ENCODE measurements around the gene EIF1.

Gene EIF1

GRCh38 chr17:41676058-41676419, 12.6 kb upstream of the EIF1 start:
- no peak overlapping the region for H3K4me3 ChIP-seq (ENCODE audit: low read length)
- TF ChIP-seq, protein P1, sequence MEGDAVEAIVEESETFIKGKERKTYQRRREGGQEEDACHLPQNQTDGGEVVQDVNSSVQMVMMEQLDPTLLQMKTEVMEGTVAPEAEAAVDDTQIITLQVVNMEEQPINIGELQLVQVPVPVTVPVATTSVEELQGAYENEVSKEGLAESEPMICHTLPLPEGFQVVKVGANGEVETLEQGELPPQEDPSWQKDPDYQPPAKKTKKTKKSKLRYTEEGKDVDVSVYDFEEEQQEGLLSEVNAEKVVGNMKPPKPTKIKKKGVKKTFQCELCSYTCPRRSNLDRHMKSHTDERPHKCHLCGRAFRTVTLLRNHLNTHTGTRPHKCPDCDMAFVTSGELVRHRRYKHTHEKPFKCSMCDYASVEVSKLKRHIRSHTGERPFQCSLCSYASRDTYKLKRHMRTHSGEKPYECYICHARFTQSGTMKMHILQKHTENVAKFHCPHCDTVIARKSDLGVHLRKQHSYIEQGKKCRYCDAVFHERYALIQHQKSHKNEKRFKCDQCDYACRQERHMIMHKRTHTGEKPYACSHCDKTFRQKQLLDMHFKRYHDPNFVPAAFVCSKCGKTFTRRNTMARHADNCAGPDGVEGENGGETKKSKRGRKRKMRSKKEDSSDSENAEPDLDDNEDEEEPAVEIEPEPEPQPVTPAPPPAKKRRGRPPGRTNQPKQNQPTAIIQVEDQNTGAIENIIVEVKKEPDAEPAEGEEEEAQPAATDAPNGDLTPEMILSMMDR (conservative IDR thresholded peaks at IDR 0.05; ENCODE audit: low read depth, low read length) = no peak
- DNase-seq (ENCODE audit: low read depth) = no peak

DNA sequence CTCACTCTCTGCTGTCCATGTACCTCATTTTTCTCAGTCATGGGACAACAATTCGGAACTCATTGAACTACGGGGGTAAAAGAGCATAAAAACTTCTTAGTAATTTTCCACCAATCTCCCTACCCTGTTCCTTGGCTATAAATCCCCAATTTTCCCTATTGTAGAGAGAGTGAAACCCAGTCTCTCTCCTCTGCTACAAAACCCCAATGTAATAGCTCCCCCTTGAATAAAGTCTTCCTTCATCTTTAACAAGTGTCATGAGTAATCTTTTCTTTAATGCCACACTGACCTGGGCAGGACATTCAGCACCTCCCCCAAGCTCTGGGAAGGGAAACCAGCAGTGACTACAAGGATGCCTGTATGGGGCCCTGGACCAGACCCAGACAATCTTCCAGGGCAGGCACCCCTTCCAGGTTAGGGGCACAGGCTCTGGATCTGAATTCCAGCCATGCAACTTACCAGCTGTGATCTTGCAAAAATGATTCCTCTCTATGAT, 10.2 kb upstream of the EIF1 start:
- no peak overlapping the region for H3K4me3 ChIP-seq (ENCODE audit: low read length)
- no peak for DNase-seq (ENCODE audit: low read depth)
- TF ChIP-seq, protein P1 (conservative IDR thresholded peaks at IDR 0.05; ENCODE audit: low read depth, low read length) = no peak

- no peak overlapping the region for H3K4me3 ChIP-seq (ENCODE audit: low read length)
- TF ChIP-seq, protein P1 (conservative IDR thresholded peaks at IDR 0.05; ENCODE audit: low read depth, low read length) = peak; percentile 26
- DNase-seq (ENCODE audit: low read depth) = no peak
Measured at GRCh38 chr17:41678907-41679739, 9.6 kb upstream of the EIF1 start.

DNA sequence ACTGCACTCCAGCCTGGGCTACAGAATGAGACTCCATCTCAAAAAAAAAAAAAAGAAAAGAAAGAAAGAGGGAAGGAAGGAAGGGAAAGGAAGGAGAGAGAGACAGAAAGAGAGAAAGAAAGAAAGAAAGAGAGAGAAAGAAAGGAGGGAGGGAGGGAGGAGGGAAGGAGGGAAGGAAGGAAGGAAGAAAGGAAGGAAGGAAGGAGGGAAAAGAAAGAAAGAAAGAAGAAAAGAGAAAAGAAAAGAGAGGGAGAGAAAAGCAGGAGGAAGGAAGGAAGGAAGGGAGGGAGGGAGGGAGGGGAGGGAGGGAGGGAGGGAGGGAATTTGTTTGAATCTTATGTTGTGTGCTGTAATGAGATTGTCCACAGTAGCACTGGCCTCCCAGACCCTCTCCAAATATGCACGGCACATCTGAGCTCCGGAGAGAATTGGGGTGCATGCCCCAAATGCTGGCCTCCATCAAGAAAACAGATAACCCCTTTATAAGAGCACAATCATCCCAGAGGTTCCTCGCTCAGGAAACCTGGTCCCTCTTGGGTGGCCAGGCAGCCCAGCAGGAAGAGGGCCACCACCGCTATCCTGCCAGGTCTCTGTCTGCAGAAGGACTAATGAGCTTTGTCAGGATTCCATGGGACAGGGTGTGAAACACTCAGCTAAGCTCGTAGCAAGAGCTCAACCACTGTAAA, 8.8 kb upstream of the EIF1 start:
- H3K4me3 ChIP-seq (ENCODE audit: low read length) = no peak overlapping the region
- DNase-seq (ENCODE audit: low read depth) = no peak
- TF ChIP-seq, protein P1 (conservative IDR thresholded peaks at IDR 0.05; ENCODE audit: low read depth, low read length) = no peak

DNA sequence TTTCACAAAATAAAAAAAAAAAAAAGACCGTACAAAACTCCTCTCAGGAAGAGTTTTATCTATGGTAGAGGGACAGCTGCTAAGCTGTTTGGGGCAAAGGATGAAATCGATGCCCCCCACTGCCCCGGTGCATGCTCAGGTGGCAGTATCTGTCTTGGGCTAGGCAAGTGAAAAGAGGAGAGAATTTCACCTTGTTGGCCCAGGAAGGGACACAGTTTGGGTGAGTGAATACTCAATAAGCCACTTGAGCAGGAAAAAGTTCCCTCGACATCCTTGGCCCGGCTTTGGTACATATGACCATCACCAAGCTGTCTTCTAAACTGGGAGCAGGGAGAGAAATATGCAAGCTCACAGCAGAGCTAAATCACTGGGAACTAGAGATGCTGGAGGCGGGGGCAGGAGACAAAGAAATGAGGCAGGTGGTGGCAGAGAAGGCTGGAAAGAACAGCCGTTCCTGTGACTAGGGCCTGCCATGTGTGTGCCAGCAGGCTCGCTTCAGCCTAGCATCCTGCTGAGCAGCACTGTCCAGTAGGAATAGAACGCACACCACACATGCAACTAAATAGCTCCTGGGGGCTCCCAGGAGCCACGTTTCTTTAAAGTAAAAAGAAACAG, 8.2 kb upstream of the EIF1 start:
- H3K4me3 ChIP-seq (ENCODE audit: low read length) = no peak overlapping the region
- no peak for DNase-seq (ENCODE audit: low read depth)
- TF ChIP-seq, protein P1 (conservative IDR thresholded peaks at IDR 0.05; ENCODE audit: low read depth, low read length) = no peak

- no peak overlapping the region for H3K4me3 ChIP-seq (ENCODE audit: low read length)
- TF ChIP-seq, protein P1 (conservative IDR thresholded peaks at IDR 0.05; ENCODE audit: low read depth, low read length) = no peak
- DNase-seq (ENCODE audit: low read depth) = no peak
Measured at GRCh38 chr17:41681776-41682175, 6.9 kb upstream of the EIF1 start.
